ENCODE results near the gene ROR1. TPM values are rescaled to one million over a fixed set of nuclear protein-coding genes. Genes with fewer than 3 reads are reported as not detected.

Gene ROR1
- total RNA-seq, 6 experiments from 2014 or later, result 0.04 to 0.58 (median 0.37) TPM

DNA sequence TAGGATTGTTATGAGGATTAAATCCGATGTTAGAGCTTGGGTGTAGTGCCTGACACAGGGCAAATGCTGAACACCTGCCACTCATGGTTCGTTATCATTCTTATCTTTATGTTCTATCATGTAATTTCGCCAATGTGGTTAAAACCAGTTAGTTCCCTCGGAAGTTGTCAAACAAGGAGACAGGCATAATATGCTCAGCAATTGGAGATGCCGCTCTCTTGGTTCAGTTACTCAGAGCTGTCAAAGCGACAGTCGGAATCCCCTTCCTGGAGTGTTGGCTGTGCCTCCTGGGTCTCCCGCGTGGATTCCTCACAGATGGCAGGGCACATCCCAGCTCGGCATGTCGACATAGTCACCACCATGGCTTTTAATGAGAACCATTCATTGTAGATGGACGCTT lies 192.2 kb downstream of the ROR1 start:
- H3K36me3 ChIP-seq, result no peaks in the 10 kb centered on the region
- ATAC-seq, result no peak
- H3K4me1 ChIP-seq, result no peaks in the 10 kb centered on the region
- no peaks in the 10 kb centered on the region for H3K9me3 ChIP-seq
- WGBS (ENCODE audit: insufficient coverage, low coverage, low lambda C conversion rate, missing lambda C conversion rate), result 57% methylated on average over 12 of the region's 12 CpGs
- H3K27me3 ChIP-seq, result no peaks in the 10 kb centered on the region
- TF ChIP-seq, protein P1, sequence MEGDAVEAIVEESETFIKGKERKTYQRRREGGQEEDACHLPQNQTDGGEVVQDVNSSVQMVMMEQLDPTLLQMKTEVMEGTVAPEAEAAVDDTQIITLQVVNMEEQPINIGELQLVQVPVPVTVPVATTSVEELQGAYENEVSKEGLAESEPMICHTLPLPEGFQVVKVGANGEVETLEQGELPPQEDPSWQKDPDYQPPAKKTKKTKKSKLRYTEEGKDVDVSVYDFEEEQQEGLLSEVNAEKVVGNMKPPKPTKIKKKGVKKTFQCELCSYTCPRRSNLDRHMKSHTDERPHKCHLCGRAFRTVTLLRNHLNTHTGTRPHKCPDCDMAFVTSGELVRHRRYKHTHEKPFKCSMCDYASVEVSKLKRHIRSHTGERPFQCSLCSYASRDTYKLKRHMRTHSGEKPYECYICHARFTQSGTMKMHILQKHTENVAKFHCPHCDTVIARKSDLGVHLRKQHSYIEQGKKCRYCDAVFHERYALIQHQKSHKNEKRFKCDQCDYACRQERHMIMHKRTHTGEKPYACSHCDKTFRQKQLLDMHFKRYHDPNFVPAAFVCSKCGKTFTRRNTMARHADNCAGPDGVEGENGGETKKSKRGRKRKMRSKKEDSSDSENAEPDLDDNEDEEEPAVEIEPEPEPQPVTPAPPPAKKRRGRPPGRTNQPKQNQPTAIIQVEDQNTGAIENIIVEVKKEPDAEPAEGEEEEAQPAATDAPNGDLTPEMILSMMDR (IDR thresholded peaks at IDR 0.05), result no peak
- no peak for TF ChIP-seq POLR2A (IDR thresholded peaks at IDR 0.05)
- no peak for DNase-seq
- intact Hi-C loops (cut with DNase I), result no loop called here
- no peak overlapping the region for H3K27ac ChIP-seq
- H3K4me3 ChIP-seq, result no peak overlapping the region

DNA sequence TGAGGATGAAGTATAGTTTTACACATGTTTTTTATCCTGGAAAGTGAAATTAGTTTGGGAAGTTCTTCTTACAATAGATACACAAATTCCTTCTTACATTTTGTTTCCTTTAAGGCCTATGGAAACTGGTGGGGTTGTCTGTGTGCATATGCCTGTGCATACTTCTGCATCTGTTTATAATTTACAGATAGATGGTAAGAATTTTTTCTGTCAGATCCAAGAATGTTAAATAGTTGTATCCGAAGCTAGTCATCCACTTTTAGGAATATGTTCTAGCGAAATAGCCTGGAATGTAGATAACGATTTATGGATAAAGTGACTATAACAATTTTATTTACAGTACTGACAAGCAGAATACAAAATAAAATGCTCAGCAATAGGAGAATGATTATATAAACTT lies 194.1 kb downstream of the ROR1 start:
- no peaks in the 10 kb centered on the region for H3K36me3 ChIP-seq
- ATAC-seq, result no peak
- 81% methylated on average over 3 of the region's 3 CpGs for WGBS (ENCODE audit: insufficient coverage, low coverage, low lambda C conversion rate, missing lambda C conversion rate)
- H3K9me3 ChIP-seq, result no peaks in the 10 kb centered on the region
- TF ChIP-seq, protein P1 (IDR thresholded peaks at IDR 0.05), result no peak
- TF ChIP-seq POLR2A (IDR thresholded peaks at IDR 0.05), result no peak
- H3K27me3 ChIP-seq, result no peaks in the 10 kb centered on the region
- intact Hi-C loops (cut with DNase I), result no loop called here
- H3K4me3 ChIP-seq, result no peak overlapping the region
- no peak overlapping the region for H3K27ac ChIP-seq
- DNase-seq, result no peak
- no peaks in the 10 kb centered on the region for H3K4me1 ChIP-seq

DNA sequence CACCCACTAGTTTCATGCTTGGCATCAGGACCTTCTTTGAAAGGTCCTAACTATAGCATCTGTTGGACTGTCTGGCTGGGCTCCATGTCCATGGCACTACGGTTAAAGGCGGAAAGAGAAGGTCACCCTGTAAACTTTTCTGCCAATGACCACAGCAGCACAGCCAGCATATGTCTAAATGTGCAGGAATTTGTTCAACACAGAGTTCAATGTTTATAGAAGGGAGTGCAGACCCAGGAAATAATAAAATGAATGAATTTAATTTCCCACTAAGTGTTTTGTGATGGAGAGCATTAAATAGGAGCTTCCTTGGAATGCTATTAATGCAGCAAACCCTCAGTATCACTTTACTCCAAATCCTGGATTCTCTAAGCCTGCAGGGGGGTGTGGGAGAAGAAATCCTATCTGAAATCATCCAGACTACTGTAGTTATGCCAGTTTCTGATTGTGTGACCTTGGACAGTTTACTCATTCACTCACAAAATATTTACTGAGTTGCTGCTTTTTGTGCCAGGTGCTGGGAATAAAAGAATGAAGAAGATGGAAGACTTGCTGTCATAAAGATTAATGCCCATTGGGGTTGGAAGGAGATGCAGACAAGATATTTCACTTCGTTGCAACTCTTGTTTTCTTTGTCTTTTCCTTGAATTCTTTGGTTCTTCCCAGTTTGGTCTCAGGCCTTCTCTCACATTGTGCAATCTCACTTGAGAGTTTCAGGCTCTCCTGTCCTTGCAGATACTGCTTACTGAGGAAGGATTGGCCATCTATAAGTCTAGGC lies 195.0 kb downstream of the ROR1 start:
- 73% methylated on average over 3 of the region's 3 CpGs for WGBS (ENCODE audit: insufficient coverage, low coverage, low lambda C conversion rate, missing lambda C conversion rate)
- DNase-seq (no peak), ATAC-seq (no peak)
- Histone ChIP-seq H3K4me1 (no peaks in the 10 kb centered on the region), H3K27ac (no peak overlapping the region), H3K36me3 (no peaks in the 10 kb centered on the region), H3K4me3 (no peak overlapping the region), H3K9me3 (no peaks in the 10 kb centered on the region), H3K27me3 (no peaks in the 10 kb centered on the region)
- intact Hi-C loops (cut with DNase I), result no loop called here
- no peak for TF ChIP-seq POLR2A (IDR thresholded peaks at IDR 0.05)
- TF ChIP-seq, protein P1 (IDR thresholded peaks at IDR 0.05), result no peak

DNA sequence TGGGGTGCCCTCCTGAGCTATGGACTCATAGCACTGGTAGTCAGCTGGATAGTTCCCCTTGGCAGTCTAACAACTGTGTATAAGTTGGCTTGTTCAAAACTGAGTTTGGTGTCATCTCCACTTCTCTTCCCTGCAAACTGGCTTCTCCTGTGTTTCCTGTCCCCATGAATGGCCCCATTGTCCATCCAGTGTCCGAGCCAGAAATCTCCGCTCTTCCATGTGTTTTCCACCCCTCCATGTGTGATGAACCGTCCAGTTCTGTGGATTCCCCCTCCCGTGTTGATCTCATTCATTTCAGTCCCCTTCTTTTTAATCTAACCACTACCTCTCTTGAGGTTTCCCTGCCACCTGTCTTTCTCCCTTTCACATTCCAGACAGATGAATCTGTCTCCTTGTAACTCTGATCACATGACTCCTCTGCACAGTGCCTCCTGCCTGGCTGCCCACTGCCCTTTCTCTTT lies 195.7 kb downstream of the ROR1 start:
- no peak overlapping the region for H3K27ac ChIP-seq
- no peaks in the 10 kb centered on the region for H3K36me3 ChIP-seq
- H3K9me3 ChIP-seq, result no peaks in the 10 kb centered on the region
- no peaks in the 10 kb centered on the region for H3K27me3 ChIP-seq
- TF ChIP-seq, protein P1 (IDR thresholded peaks at IDR 0.05), result no peak
- no peak for TF ChIP-seq POLR2A (IDR thresholded peaks at IDR 0.05)
- no peaks in the 10 kb centered on the region for H3K4me1 ChIP-seq
- ATAC-seq, result no peak
- intact Hi-C loops (cut with DNase I), result no loop called here
- DNase-seq, result no peak
- WGBS (ENCODE audit: insufficient coverage, low coverage, low lambda C conversion rate, missing lambda C conversion rate), result 84% methylated on average over 4 of the region's 4 CpGs
- H3K4me3 ChIP-seq, result no peak overlapping the region

All from right lobe of liver (tissue), 6 donors.